ENCODE results near the gene ADAMTS18. TPM values are rescaled to one million over a fixed set of nuclear protein-coding genes. Genes with fewer than 3 reads are reported as not detected.

ADAMTS18 gene
- total and polyA plus RNA-seq, 12 donors, result 0.03 to 0.65 (median 0.25) TPM; not detected in 8

- DNase-seq (no peak), ATAC-seq (no peak)
- no peak overlapping the region for H3K27ac ChIP-seq
- no peak for TF ChIP-seq CTCF (IDR thresholded peaks at IDR 0.05)
- no peaks in the 10 kb centered on the region for H3K27me3 ChIP-seq
- no peak overlapping the region for H3K4me3 ChIP-seq
- intact Hi-C loops (cut with DNase I), result no loop called here
- H3K36me3 ChIP-seq, result no peaks in the 10 kb centered on the region
- H3K4me1 ChIP-seq, result no peaks in the 10 kb centered on the region
- no peaks in the 10 kb centered on the region for H3K9me3 ChIP-seq
- WGBS, 2 donors, result 56 to 62% methylated on average over 3 of the region's 3 CpGs
These were observed 38.4 kb downstream of the ADAMTS18 start for GRCh38 chr16:77396461-77396860.

- Histone ChIP-seq H3K36me3 (no peaks in the 10 kb centered on the region), H3K9me3 (no peaks in the 10 kb centered on the region), H3K27me3 (no peaks in the 10 kb centered on the region), H3K4me3 (no peak overlapping the region), H3K27ac (no peak overlapping the region), H3K4me1 (no peaks in the 10 kb centered on the region)
- no peak for TF ChIP-seq CTCF (IDR thresholded peaks at IDR 0.05)
- no peak for ATAC-seq
- WGBS, 2 donors, result 88 to 93% methylated on average over 2 of the region's 2 CpGs
- DNase-seq, result no peak
- intact Hi-C loops (cut with DNase I), result no loop called here
These were observed 40.1 kb downstream of the ADAMTS18 start for GRCh38 chr16:77394699-77395098.

GRCh38 chr16:77393955-77394354, 40.9 kb downstream of the ADAMTS18 start:
- no peaks in the 10 kb centered on the region for H3K4me1 ChIP-seq
- DNase-seq (no peak), ATAC-seq (no peak)
- intact Hi-C loops (cut with DNase I), result no loop called here
- 67 to 81% methylated on average over 1 of the region's 1 CpG for WGBS, 2 donors
- no peak for TF ChIP-seq CTCF (IDR thresholded peaks at IDR 0.05)
- no peaks in the 10 kb centered on the region for H3K9me3 ChIP-seq
- H3K4me3 ChIP-seq, result no peak overlapping the region
- no peaks in the 10 kb centered on the region for H3K27me3 ChIP-seq
- no peaks in the 10 kb centered on the region for H3K36me3 ChIP-seq
- H3K27ac ChIP-seq, result no peak overlapping the region

- H3K27ac ChIP-seq, result no peak overlapping the region
- ATAC-seq (no peak), DNase-seq (no peak)
- H3K4me1 ChIP-seq, result no peaks in the 10 kb centered on the region
- no peaks in the 10 kb centered on the region for H3K36me3 ChIP-seq
- H3K9me3 ChIP-seq, result peaks cover 0 to 3% (median 0%) of the 10 kb centered on the region in 11 donors
- H3K4me3 ChIP-seq, result no peak overlapping the region
- TF ChIP-seq CTCF (IDR thresholded peaks at IDR 0.05), result no peak
- H3K27me3 ChIP-seq, result peaks cover 0 to 7% (median 0%) of the 10 kb centered on the region in 7 donors
- intact Hi-C loops (cut with DNase I), result no loop called here
- 81 to 88% methylated on average over 3 of the region's 3 CpGs for WGBS, 2 donors
These were observed 47.0 kb downstream of the ADAMTS18 start for GRCh38 chr16:77387815-77388209.
